ENCODE data around the gene LYSMD4.

LYSMD4 gene

GRCh38 chr15:99731336-99732123 is 1.7 kb downstream of the LYSMD4 start:
- peak; percentile 17 for DNase-seq (ENCODE audit: low read depth, low spot score)

GRCh38 chr15:99729920-99730319 is 3.3 kb downstream of the LYSMD4 start:
- no peak for DNase-seq (ENCODE audit: low read depth, low spot score)

GRCh38 chr15:99729327-99729726 is 3.9 kb downstream of the LYSMD4 start:
- no peak for DNase-seq (ENCODE audit: low read depth, low spot score)

- DNase-seq (ENCODE audit: low read depth, low spot score), result no peak
These were observed 4.3 kb downstream of the LYSMD4 start for GRCh38 chr15:99728916-99729315.

GRCh38 chr15:99727733-99728132 is 5.5 kb downstream of the LYSMD4 start:
- no peak for DNase-seq (ENCODE audit: low read depth, low spot score)

- no peak for DNase-seq (ENCODE audit: low read depth, low spot score)
These were observed 5.9 kb downstream of the LYSMD4 start for GRCh38 chr15:99727330-99727729.

GRCh38 chr15:99726333-99726732 is 6.9 kb downstream of the LYSMD4 start:
- no peak for DNase-seq (ENCODE audit: low read depth, low spot score)

GRCh38 chr15:99722406-99722805 is 10.8 kb downstream of the LYSMD4 start:
- no peak for DNase-seq (ENCODE audit: low read depth, low spot score)

GRCh38 chr15:99721896-99722295 is 11.3 kb downstream of the LYSMD4 start:
- DNase-seq (ENCODE audit: low read depth, low spot score), result no peak

- DNase-seq (ENCODE audit: low read depth, low spot score), result no peak
These were observed 12.0 kb downstream of the LYSMD4 start for GRCh38 chr15:99721104-99721778.

GRCh38 chr15:99720533-99720932 is 12.7 kb downstream of the LYSMD4 start:
- no peak for DNase-seq (ENCODE audit: low read depth, low spot score)

GRCh38 chr15:99719096-99719541 is 14.1 kb downstream of the LYSMD4 start:
- DNase-seq (ENCODE audit: low read depth, low spot score), result no peak

GRCh38 chr15:99718421-99718820 is 14.8 kb downstream of the LYSMD4 start:
- no peak for DNase-seq (ENCODE audit: low read depth, low spot score)

- DNase-seq (ENCODE audit: low read depth, low spot score), result no peak
These were observed 15.9 kb downstream of the LYSMD4 start for GRCh38 chr15:99717161-99718009.

GRCh38 chr15:99716540-99717095 is 16.6 kb downstream of the LYSMD4 start:
- no peak for DNase-seq (ENCODE audit: low read depth, low spot score)

- DNase-seq (ENCODE audit: low read depth, low spot score), result no peak
These were observed 20.8 kb downstream of the LYSMD4 start for GRCh38 chr15:99712415-99712814.

GRCh38 chr15:99711625-99712024 is 21.6 kb downstream of the LYSMD4 start:
- DNase-seq (ENCODE audit: low read depth, low spot score), result no peak

GRCh38 chr15:99709243-99709986 is 23.8 kb downstream of the LYSMD4 start:
- DNase-seq (ENCODE audit: low read depth, low spot score), result no peak

- DNase-seq (ENCODE audit: low read depth, low spot score), result no peak
These were observed 24.7 kb downstream of the LYSMD4 start for GRCh38 chr15:99708563-99708962.

GRCh38 chr15:99707473-99708270 is 25.6 kb downstream of the LYSMD4 start:
- DNase-seq (ENCODE audit: low read depth, low spot score), result no peak
